DND-41 (cell line): Measurements from ENCODE around the gene CDH23.

Source experiments
- ATAC-seq: fragments of 200-7000 bp; cut with Tn5 transposase; 3 replicates; pipeline ENCODE4 v1.9.1; 2021; ENCODE audit warnings: low read depth; ENCODE audit not compliant: insufficient read depth
- DNase-seq: peaks from one replicate; pipeline ENCODE4 v3.0.0-alpha.2; 2020
- H2AFZ ChIP-seq: 2 replicates; pipeline ENCODE4 v1.6.0; 2012; ENCODE audit warnings: low read depth, low read length
- H3K27ac ChIP-seq: 2 replicates; pipeline ENCODE4 v1.5.1; 2012; ENCODE audit warnings: low read length, inconsistent platforms
- H3K27me3 ChIP-seq: fragments of 200-600 bp; sonication (generic); 2 replicates; pipeline ENCODE4 v1.6.0; 2012; ENCODE audit warnings: low read length, mild to moderate bottlenecking, inconsistent platforms; ENCODE audit not compliant: insufficient read depth, poor library complexity
- H3K36me3 ChIP-seq: 2 replicates; pipeline ENCODE4 v1.5.1; 2012; ENCODE audit warnings: low read length, inconsistent platforms; ENCODE audit not compliant: insufficient read depth
- H3K4me1 ChIP-seq: 2 replicates; pipeline ENCODE4 v1.5.1; 2012; ENCODE audit warnings: mild to moderate bottlenecking, low read length; ENCODE audit not compliant: insufficient read depth
- H3K4me2 ChIP-seq: 2 replicates; pipeline ENCODE4 v1.6.0; 2012; ENCODE audit warnings: mild to moderate bottlenecking, moderate library complexity, low read length, inconsistent platforms; ENCODE audit not compliant: insufficient read depth
- H3K4me3 ChIP-seq, 2 experiments: fragments of 200-600 bp in 1 of 2; shearing (Covaris generic) in 1 of 2; 2 replicates each; pipeline ENCODE4 v1.5.1; 2012 to 2016; ENCODE audit warnings: inconsistent platforms in 2 of 2, low read length in 2 of 2, mild to moderate bottlenecking in 2 of 2, low read depth in 1 of 2, moderate library complexity in 1 of 2
- H3K79me2 ChIP-seq: 2 replicates; pipeline ENCODE4 v1.6.0; 2012; ENCODE audit warnings: low read length, inconsistent platforms; ENCODE audit not compliant: insufficient read depth
- H3K9ac ChIP-seq: 2 replicates; pipeline ENCODE4 v1.6.0; 2012; ENCODE audit warnings: low read depth, mild to moderate bottlenecking, inconsistent platforms, low read length, moderate library complexity
- H3K9me3 ChIP-seq: 2 replicates; pipeline ENCODE4 v1.5.1; 2012; ENCODE audit warnings: low read length, moderate library complexity, mild to moderate bottlenecking, inconsistent platforms; ENCODE audit not compliant: insufficient read depth, severe bottlenecking
- H4K20me1 ChIP-seq: 2 replicates; pipeline ENCODE4 v1.6.0; 2012; ENCODE audit warnings: low read length; ENCODE audit not compliant: insufficient read depth
- CTCF ChIP-seq: IDR thresholded peaks from 2 replicates; pipeline ENCODE4 v1.5.1; 2012; ENCODE audit warnings: borderline replicate concordance, low read length, moderate library complexity, mild to moderate bottlenecking; ENCODE audit not compliant: poor library complexity, severe bottlenecking; ENCODE audit errors: extremely low read depth
- EZH2 ChIP-seq: IDR thresholded peaks from 3 replicates; pipeline ENCODE4 v1.6.1; 2012; ENCODE audit warnings: borderline replicate concordance, low read depth, mild to moderate bottlenecking, moderate library complexity, low read length, inconsistent platforms; ENCODE audit not compliant: severe bottlenecking

CDH23 gene

GRCh38 chr10:71716426-71716825 is 319.7 kb downstream of the CDH23 start:
- Histone ChIP-seq H3K27me3 (no peaks in the 10 kb centered on the region), H3K36me3 (no peaks in the 10 kb centered on the region), H3K4me3 (no peak overlapping the region), H3K4me1 (peaks cover 23% of the 10 kb centered on the region), H3K4me2 (no peak overlapping the region), H4K20me1 (no peaks in the 10 kb centered on the region), H3K9ac (no peak overlapping the region), H2AFZ (no peak overlapping the region), H3K9me3 (no peaks in the 10 kb centered on the region), H3K27ac (no peak overlapping the region), H3K79me2 (no peaks in the 10 kb centered on the region)
- no peak for ATAC-seq
- TF ChIP-seq CTCF = no peak
- TF ChIP-seq EZH2 = no peak
- DNase-seq = no peak

GRCh38 chr10:71717056-71717455 is 320.3 kb downstream of the CDH23 start:
- TF ChIP-seq EZH2 (no peak), CTCF (no peak)

GRCh38 chr10:71717551-71717951 is 320.8 kb downstream of the CDH23 start:
- Histone ChIP-seq H2AFZ (no peak overlapping the region), H3K4me2 (no peak overlapping the region), H3K9ac (no peak overlapping the region), H3K4me3 (no peak overlapping the region), H3K9me3 (no peaks in the 10 kb centered on the region), H3K79me2 (no peaks in the 10 kb centered on the region), H3K27ac (no peak overlapping the region), H3K4me1 (peaks cover 22% of the 10 kb centered on the region), H3K36me3 (no peaks in the 10 kb centered on the region), H4K20me1 (no peaks in the 10 kb centered on the region), H3K27me3 (no peaks in the 10 kb centered on the region)
- DNase-seq (no peak), ATAC-seq (no peak)
- TF ChIP-seq EZH2 (no peak), CTCF (no peak)

More at GRCh38 chr10:71717056-71717455, 320.3 kb downstream of the CDH23 start:
- no peaks in the 10 kb centered on the region for H4K20me1 ChIP-seq
- no peaks in the 10 kb centered on the region for H3K79me2 ChIP-seq
- H3K9me3 ChIP-seq = no peaks in the 10 kb centered on the region
- DNase-seq (no peak), ATAC-seq (no peak)
- no peak overlapping the region for H3K4me3 ChIP-seq
- no peaks in the 10 kb centered on the region for H3K27me3 ChIP-seq
- H3K36me3 ChIP-seq = no peaks in the 10 kb centered on the region
- H3K4me1 ChIP-seq = peaks cover 23% of the 10 kb centered on the region
- H2AFZ ChIP-seq = no peak overlapping the region
- H3K27ac ChIP-seq = no peak overlapping the region
- no peak overlapping the region for H3K4me2 ChIP-seq
- no peak overlapping the region for H3K9ac ChIP-seq
